ENCODE data around the gene SPDYE6. TPM values are rescaled to one million over a fixed set of nuclear protein-coding genes. Genes with fewer than 3 reads are reported as not detected.

Gene SPDYE6
- total and polyA plus RNA-seq, 10 of the 15 experiments (the other 5 are each of a cell fraction or from before 2014, with no cell fraction given), result 0.05 to 2.3 (median 1.00) TPM; not detected in 6

GRCh38 chr7:102305414-102306268 lies 50.6 kb downstream of the SPDYE6 start (continued):
- TF ChIP-seq IRF3 (IDR thresholded peaks at IDR 0.05) (no peak), DPF2 (IDR thresholded peaks at IDR 0.05) (peak; percentile 62), NBN (IDR thresholded peaks at IDR 0.05) (0 out of 2 replicates have a peak, but pooled peaks have one; percentile 87), EED (IDR thresholded peaks at IDR 0.05; ENCODE audit: low read depth) (peak; percentile 67), TCF7 (IDR thresholded peaks at IDR 0.05; ENCODE audit: borderline replicate concordance) (no peak), WRNIP1 (IDR thresholded peaks at IDR 0.05; ENCODE audit: borderline replicate concordance, low read depth, low read length) (no peak), RAD21 (IDR thresholded peaks at IDR 0.05; ENCODE audit: insufficient read depth, low read depth, low read length) (no peak), IKZF1 (conservative IDR thresholded peaks at IDR 0.05) (peak; percentile 87), BRCA1 (IDR thresholded peaks at IDR 0.05; ENCODE audit: low read depth, low read length) (no peak), ATF2 (IDR thresholded peaks at IDR 0.05; ENCODE audit: low read length) (peak; percentile 79), RB1 (IDR thresholded peaks at IDR 0.05; ENCODE audit: borderline replicate concordance) (no peak), BMI1 (IDR thresholded peaks at IDR 0.05; ENCODE audit: borderline replicate concordance) (peak; percentile 50; the same call in 1 of the 2 replicates), BCL3 (IDR thresholded peaks at IDR 0.05; ENCODE audit: borderline replicate concordance, insufficient read depth, low read depth, low read length, poor library complexity, severe bottlenecking) (peak; percentile 82), PAX8 (IDR thresholded peaks at IDR 0.05) (no peak), CREM (IDR thresholded peaks at IDR 0.05; ENCODE audit: low read depth) (peak; percentile 55; the same call in 1 of the 2 replicates), TBL1XR1 (IDR thresholded peaks at IDR 0.05; ENCODE audit: low read depth, low read length) (peak; percentile 89), CBFB (IDR thresholded peaks at IDR 0.05; ENCODE audit: low read depth) (peak; percentile 62), SIN3A (IDR thresholded peaks at IDR 0.05; ENCODE audit: low read depth, low read length) (no peak)
- TF ChIP-seq, protein P1, sequence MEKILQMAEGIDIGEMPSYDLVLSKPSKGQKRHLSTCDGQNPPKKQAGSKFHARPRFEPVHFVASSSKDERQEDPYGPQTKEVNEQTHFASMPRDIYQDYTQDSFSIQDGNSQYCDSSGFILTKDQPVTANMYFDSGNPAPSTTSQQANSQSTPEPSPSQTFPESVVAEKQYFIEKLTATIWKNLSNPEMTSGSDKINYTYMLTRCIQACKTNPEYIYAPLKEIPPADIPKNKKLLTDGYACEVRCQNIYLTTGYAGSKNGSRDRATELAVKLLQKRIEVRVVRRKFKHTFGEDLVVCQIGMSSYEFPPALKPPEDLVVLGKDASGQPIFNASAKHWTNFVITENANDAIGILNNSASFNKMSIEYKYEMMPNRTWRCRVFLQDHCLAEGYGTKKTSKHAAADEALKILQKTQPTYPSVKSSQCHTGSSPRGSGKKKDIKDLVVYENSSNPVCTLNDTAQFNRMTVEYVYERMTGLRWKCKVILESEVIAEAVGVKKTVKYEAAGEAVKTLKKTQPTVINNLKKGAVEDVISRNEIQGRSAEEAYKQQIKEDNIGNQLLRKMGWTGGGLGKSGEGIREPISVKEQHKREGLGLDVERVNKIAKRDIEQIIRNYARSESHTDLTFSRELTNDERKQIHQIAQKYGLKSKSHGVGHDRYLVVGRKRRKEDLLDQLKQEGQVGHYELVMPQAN (conservative IDR thresholded peaks at IDR 0.05), result peak; percentile 37; the same call in 1 of the 2 replicates
- TF ChIP-seq, protein P2, sequence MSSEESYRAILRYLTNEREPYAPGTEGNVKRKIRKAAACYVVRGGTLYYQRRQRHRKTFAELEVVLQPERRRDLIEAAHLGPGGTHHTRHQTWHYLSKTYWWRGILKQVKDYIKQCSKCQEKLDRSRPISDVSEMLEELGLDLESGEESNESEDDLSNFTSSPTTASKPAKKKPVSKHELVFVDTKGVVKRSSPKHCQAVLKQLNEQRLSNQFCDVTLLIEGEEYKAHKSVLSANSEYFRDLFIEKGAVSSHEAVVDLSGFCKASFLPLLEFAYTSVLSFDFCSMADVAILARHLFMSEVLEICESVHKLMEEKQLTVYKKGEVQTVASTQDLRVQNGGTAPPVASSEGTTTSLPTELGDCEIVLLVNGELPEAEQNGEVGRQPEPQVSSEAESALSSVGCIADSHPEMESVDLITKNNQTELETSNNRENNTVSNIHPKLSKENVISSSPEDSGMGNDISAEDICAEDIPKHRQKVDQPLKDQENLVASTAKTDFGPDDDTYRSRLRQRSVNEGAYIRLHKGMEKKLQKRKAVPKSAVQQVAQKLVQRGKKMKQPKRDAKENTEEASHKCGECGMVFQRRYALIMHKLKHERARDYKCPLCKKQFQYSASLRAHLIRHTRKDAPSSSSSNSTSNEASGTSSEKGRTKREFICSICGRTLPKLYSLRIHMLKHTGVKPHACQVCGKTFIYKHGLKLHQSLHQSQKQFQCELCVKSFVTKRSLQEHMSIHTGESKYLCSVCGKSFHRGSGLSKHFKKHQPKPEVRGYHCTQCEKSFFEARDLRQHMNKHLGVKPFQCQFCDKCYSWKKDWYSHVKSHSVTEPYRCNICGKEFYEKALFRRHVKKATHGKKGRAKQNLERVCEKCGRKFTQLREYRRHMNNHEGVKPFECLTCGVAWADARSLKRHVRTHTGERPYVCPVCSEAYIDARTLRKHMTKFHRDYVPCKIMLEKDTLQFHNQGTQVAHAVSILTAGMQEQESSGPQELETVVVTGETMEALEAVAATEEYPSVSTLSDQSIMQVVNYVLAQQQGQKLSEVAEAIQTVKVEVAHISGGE (CRISPR knock-in tag; IDR thresholded peaks at IDR 0.05), result no peak

Data from GM12878 (cell line).